Stimulated activated naive B cell treated with anti-CD40 and anti-IgM and Interleukin-4, amounts not matched to agents 10 μg/mL and 1 μg/mL and 100 μg/mL, for 72 hours (primary cell): Measurements from ENCODE around the gene KCNB1.

Experiments
- ATAC-seq, 2 donors: fragments of 150-1000 bp; cut with Tn5 transposase; replicated peaks; 2 replicates each; pipeline ENCODE4 v1.10.0; 2021; ENCODE audit warnings: moderate library complexity in 1 of 2
- DNase-seq: peaks from one replicate; pipeline ENCODE4 v3.0.0; 2021
- H3K27ac Mint-ChIP-seq: one replicate; pipeline ENCODE4 v1.8.0; 2022; ENCODE audit warnings: mild to moderate bottlenecking, mixed read lengths
- H3K27me3 Mint-ChIP-seq, 2 donors: one replicate each; pipeline ENCODE4 v1.8.0; 2022; ENCODE audit warnings: mixed read lengths in 2 of 2
- H3K36me3 Mint-ChIP-seq, 2 donors: one replicate each; pipeline ENCODE4 v1.8.0; 2022; ENCODE audit warnings: mixed read lengths in 2 of 2, mild to moderate bottlenecking in 1 of 2
- H3K4me1 Mint-ChIP-seq, 2 donors: one replicate each; pipeline ENCODE4 v1.8.0; 2022; ENCODE audit warnings: mixed read lengths in 2 of 2, mild to moderate bottlenecking in 1 of 2
- H3K4me3 Mint-ChIP-seq, 2 donors: one replicate each; pipeline ENCODE4 v1.8.0; 2022; ENCODE audit warnings: mild to moderate bottlenecking in 2 of 2, mixed read lengths in 2 of 2, moderate library complexity in 1 of 2
- H3K9me3 Mint-ChIP-seq, 2 donors: one replicate each; pipeline ENCODE4 v1.8.0; 2022; ENCODE audit warnings: mixed read lengths in 2 of 2, mild to moderate bottlenecking in 1 of 2

KCNB1 gene

GRCh38 chr20:49385465-49385864 lies 97.0 kb downstream of the KCNB1 start:
- H3K27ac Mint-ChIP-seq, result no peak overlapping the region
- no peak for DNase-seq
- peak; percentile 75 to 90 for ATAC-seq
- H3K4me3 Mint-ChIP-seq, result no peak overlapping the region
- peaks cover 3 to 4% of the 10 kb centered on the region in 2 donors for H3K9me3 Mint-ChIP-seq
- no peaks in the 10 kb centered on the region for H3K4me1 Mint-ChIP-seq
- no peaks in the 10 kb centered on the region for H3K36me3 Mint-ChIP-seq
- peaks cover 40 to 44% of the 10 kb centered on the region in 2 donors for H3K27me3 Mint-ChIP-seq

GRCh38 chr20:49384437-49385434 lies 97.7 kb downstream of the KCNB1 start:
- Mint-ChIP-seq H3K4me3 (no peak overlapping the region), H3K4me1 (no peaks in the 10 kb centered on the region), H3K9me3 (peaks cover 3 to 4% of the 10 kb centered on the region in 2 donors), H3K27me3 (peaks cover 42 to 45% of the 10 kb centered on the region in 2 donors), H3K27ac (no peak overlapping the region), H3K36me3 (no peaks in the 10 kb centered on the region)
- peak; percentile 11 for DNase-seq
- ATAC-seq, result peak; percentile 61 to 66

- ATAC-seq (no peak), DNase-seq (no peak)
- peaks cover 32 to 34% of the 10 kb centered on the region in 2 donors for H3K27me3 Mint-ChIP-seq
- no peaks in the 10 kb centered on the region for H3K4me1 Mint-ChIP-seq
- peaks cover 3 to 4% of the 10 kb centered on the region in 2 donors for H3K9me3 Mint-ChIP-seq
- H3K4me3 Mint-ChIP-seq, result no peak overlapping the region
- H3K27ac Mint-ChIP-seq, result no peak overlapping the region
- H3K36me3 Mint-ChIP-seq, result no peaks in the 10 kb centered on the region
Measured at GRCh38 chr20:49381558-49382493, 100.6 kb downstream of the KCNB1 start.

GRCh38 chr20:49380337-49380780 lies 102.1 kb downstream of the KCNB1 start:
- H3K4me3 Mint-ChIP-seq, result no peak overlapping the region
- H3K36me3 Mint-ChIP-seq, result no peaks in the 10 kb centered on the region
- H3K9me3 Mint-ChIP-seq, result peaks cover 0 to under 1% of the 10 kb centered on the region in 2 donors
- ATAC-seq (no peak), DNase-seq (no peak)
- H3K27ac Mint-ChIP-seq, result no peak overlapping the region
- no peaks in the 10 kb centered on the region for H3K4me1 Mint-ChIP-seq
- peaks cover 28 to 40% of the 10 kb centered on the region in 2 donors for H3K27me3 Mint-ChIP-seq

GRCh38 chr20:49379338-49379737 lies 103.1 kb downstream of the KCNB1 start:
- no peaks in the 10 kb centered on the region for H3K4me1 Mint-ChIP-seq
- ATAC-seq, result no peak
- H3K9me3 Mint-ChIP-seq, result peaks cover 2 to 3% of the 10 kb centered on the region in 2 donors
- H3K4me3 Mint-ChIP-seq, result no peak overlapping the region
- H3K27ac Mint-ChIP-seq, result no peak overlapping the region
- H3K27me3 Mint-ChIP-seq, result peaks cover 29 to 43% of the 10 kb centered on the region in 2 donors
- H3K36me3 Mint-ChIP-seq, result no peaks in the 10 kb centered on the region
- DNase-seq, result no peak

GRCh38 chr20:49377326-49377725 lies 105.1 kb downstream of the KCNB1 start:
- ATAC-seq (no peak), DNase-seq (no peak)
- Mint-ChIP-seq H3K27ac (no peak overlapping the region), H3K27me3 (peaks cover 18 to 44% of the 10 kb centered on the region in 2 donors), H3K36me3 (no peaks in the 10 kb centered on the region), H3K4me1 (no peaks in the 10 kb centered on the region), H3K9me3 (peaks cover 3% of the 10 kb centered on the region in 2 donors), H3K4me3 (no peak overlapping the region)

GRCh38 chr20:49375170-49375569 lies 107.3 kb downstream of the KCNB1 start:
- DNase-seq, result no peak
- Mint-ChIP-seq H3K9me3 (peaks cover 3% of the 10 kb centered on the region in 2 donors), H3K4me3 (no peak overlapping the region), H3K27me3 (peaks cover 20 to 47% of the 10 kb centered on the region in 2 donors), H3K36me3 (no peaks in the 10 kb centered on the region), H3K4me1 (no peaks in the 10 kb centered on the region), H3K27ac (no peak overlapping the region)
- no peak for ATAC-seq

GRCh38 chr20:49372095-49372734 lies 110.3 kb downstream of the KCNB1 start:
- DNase-seq (no peak), ATAC-seq (no peak)
- no peak overlapping the region for H3K4me3 Mint-ChIP-seq
- peaks cover 21 to 39% of the 10 kb centered on the region in 2 donors for H3K27me3 Mint-ChIP-seq
- H3K27ac Mint-ChIP-seq, result no peak overlapping the region
- H3K9me3 Mint-ChIP-seq, result peaks cover 3% of the 10 kb centered on the region in 2 donors
- no peaks in the 10 kb centered on the region for H3K36me3 Mint-ChIP-seq
- no peaks in the 10 kb centered on the region for H3K4me1 Mint-ChIP-seq

- Mint-ChIP-seq H3K4me3 (no peak overlapping the region), H3K36me3 (no peaks in the 10 kb centered on the region), H3K4me1 (no peaks in the 10 kb centered on the region), H3K27ac (no peak overlapping the region), H3K9me3 (no peaks in the 10 kb centered on the region), H3K27me3 (peaks cover 32 to 39% of the 10 kb centered on the region in 2 donors)
- DNase-seq, result no peak
- ATAC-seq, result no peak
Measured at GRCh38 chr20:49368596-49368995, 113.9 kb downstream of the KCNB1 start.

GRCh38 chr20:49367113-49367512 lies 115.4 kb downstream of the KCNB1 start:
- no peaks in the 10 kb centered on the region for H3K4me1 Mint-ChIP-seq
- no peaks in the 10 kb centered on the region for H3K9me3 Mint-ChIP-seq
- no peak overlapping the region for H3K4me3 Mint-ChIP-seq
- peaks cover 32 to 39% of the 10 kb centered on the region in 2 donors for H3K27me3 Mint-ChIP-seq
- DNase-seq, result no peak
- ATAC-seq, result no peak
- no peaks in the 10 kb centered on the region for H3K36me3 Mint-ChIP-seq
- H3K27ac Mint-ChIP-seq, result no peak overlapping the region

- H3K36me3 Mint-ChIP-seq, result no peaks in the 10 kb centered on the region
- H3K4me3 Mint-ChIP-seq, result no peak overlapping the region
- H3K27me3 Mint-ChIP-seq, result peaks cover 32 to 39% of the 10 kb centered on the region in 2 donors
- DNase-seq, result no peak
- H3K27ac Mint-ChIP-seq, result no peak overlapping the region
- no peaks in the 10 kb centered on the region for H3K9me3 Mint-ChIP-seq
- no peak for ATAC-seq
- no peaks in the 10 kb centered on the region for H3K4me1 Mint-ChIP-seq
Measured at GRCh38 chr20:49366687-49367086, 115.8 kb downstream of the KCNB1 start.

GRCh38 chr20:49361862-49362660 lies 120.4 kb downstream of the KCNB1 start:
- H3K36me3 Mint-ChIP-seq, result no peaks in the 10 kb centered on the region
- H3K27ac Mint-ChIP-seq, result no peak overlapping the region
- no peak for ATAC-seq
- no peak for DNase-seq
- H3K27me3 Mint-ChIP-seq, result peaks cover 26 to 28% of the 10 kb centered on the region in 2 donors
- H3K4me3 Mint-ChIP-seq, result no peak overlapping the region
- no peaks in the 10 kb centered on the region for H3K9me3 Mint-ChIP-seq
- H3K4me1 Mint-ChIP-seq, result no peaks in the 10 kb centered on the region

- H3K27me3 Mint-ChIP-seq, result peaks cover 24 to 28% of the 10 kb centered on the region in 2 donors
- no peak overlapping the region for H3K27ac Mint-ChIP-seq
- H3K4me3 Mint-ChIP-seq, result no peak overlapping the region
- H3K4me1 Mint-ChIP-seq, result no peaks in the 10 kb centered on the region
- H3K36me3 Mint-ChIP-seq, result no peaks in the 10 kb centered on the region
- H3K9me3 Mint-ChIP-seq, result no peaks in the 10 kb centered on the region
- DNase-seq, result no peak
- ATAC-seq, result no peak
Measured at GRCh38 chr20:49360242-49360968, 122.1 kb downstream of the KCNB1 start.
